Vagina (tissue), 2 donors: ENCODE results near the gene VAV3. TPM values are rescaled to one million over a fixed set of nuclear protein-coding genes. Genes with fewer than 3 reads are reported as not detected.

ENCODE experiments used
- DNase-seq, 2 donors: peaks; one replicate each; pipeline ENCODE4 v3.0.0-alpha.2; 2017; ENCODE audit errors: extremely low spot score in 2 of 2
- H3K27ac ChIP-seq: fragments of 200-600 bp; sonication (generic); one replicate; pipeline ENCODE4 v1.5.1; 2019
- H3K27me3 ChIP-seq: fragments of 200-600 bp; sonication (generic); one replicate; pipeline ENCODE4 v1.5.1; 2019
- H3K36me3 ChIP-seq, 2 donors: fragments of 200-600 bp; sonication (generic); one replicate each; pipeline ENCODE4 v1.5.1; 2017 to 2019
- H3K4me1 ChIP-seq: fragments of 200-600 bp; sonication (generic); one replicate; pipeline ENCODE4 v1.5.1; 2019
- H3K4me3 ChIP-seq, 2 donors: fragments of 200-600 bp; sonication (generic); 1 replicate in 1 of 2; 2 replicates in 1 of 2; pipeline ENCODE4 v1.5.1; 2016 to 2019
- H3K9me3 ChIP-seq: fragments of 200-600 bp; sonication (generic); one replicate; pipeline ENCODE4 v1.5.1; 2019
- POLR2A ChIP-seq, 2 donors: fragments of 450-650 bp; IDR thresholded peaks; one replicate each; pipeline ENCODE4 v1.6.1; 2017; ENCODE audit warnings: antibody characterized with exemption in 2 of 2, mild to moderate bottlenecking in 2 of 2, moderate library complexity in 2 of 2
- POLR2AphosphoS5 ChIP-seq, 2 donors: sonication (generic); formaldehyde crosslinking; IDR thresholded peaks; one replicate each; pipeline ENCODE4 v1.9.0; 2017; ENCODE audit warnings: antibody characterized with exemption in 2 of 2, mild to moderate bottlenecking in 2 of 2, low read depth in 1 of 2; ENCODE audit not compliant: insufficient read depth in 1 of 2
- intact Hi-C: fragments of 100-400 bp; cut with DNase I; formaldehyde crosslinking; loops from one replicate; pipeline ENCODE4 v1.15.1; 2023
- total RNA-seq: library from RNA; depleted of rRNA; stranded (reverse); fragments of >200 nt; gene quantifications from one replicate; pipeline ENCODE4 v1.2.3, GENCODE V29; 2016
- TF ChIP-seq, protein P1 (sequence below), 3 experiments: fragments of 450-650 bp in 2 of 3; fragments of 200-600 bp in 1 of 3; sonication (generic) in 1 of 3; IDR thresholded peaks; one replicate each; pipeline ENCODE4 v1.5.1; 2017 to 2019; ENCODE audit warnings: antibody characterized with exemption in 3 of 3, mild to moderate bottlenecking in 2 of 3, moderate library complexity in 2 of 3

VAV3 gene
- total RNA-seq, 1 donor from 2014 or later = 67.5 TPM

DNA sequence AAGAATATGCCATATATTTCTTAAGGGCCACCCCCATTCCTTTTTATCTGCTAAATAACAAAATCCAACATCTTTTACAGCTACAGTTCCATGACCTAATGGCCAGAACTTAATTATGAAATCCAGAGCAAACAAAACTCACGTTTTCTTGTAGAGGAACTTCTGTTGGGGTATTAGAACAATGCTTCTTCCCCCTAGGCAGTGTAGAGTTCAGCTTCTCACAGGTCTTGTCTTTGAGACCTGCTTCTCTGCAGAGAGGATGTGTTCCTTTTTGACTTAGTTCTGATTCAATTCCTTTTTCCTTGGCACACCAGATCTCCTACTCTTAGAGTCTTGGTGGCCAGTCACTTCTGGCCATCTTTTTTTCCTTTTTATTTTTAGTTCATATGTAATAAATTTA is 22.2 kb downstream of the VAV3 start:
- H3K9me3 ChIP-seq = no peaks in the 10 kb centered on the region
- intact Hi-C loops = no loop called here
- no peaks in the 10 kb centered on the region for H3K4me1 ChIP-seq
- no peak overlapping the region for H3K4me3 ChIP-seq
- no peak for TF ChIP-seq POLR2AphosphoS5 (IDR thresholded peaks at IDR 0.05; ENCODE audit: insufficient read depth in 1 of 2, low read depth in 1 of 2)
- TF ChIP-seq, protein P1, sequence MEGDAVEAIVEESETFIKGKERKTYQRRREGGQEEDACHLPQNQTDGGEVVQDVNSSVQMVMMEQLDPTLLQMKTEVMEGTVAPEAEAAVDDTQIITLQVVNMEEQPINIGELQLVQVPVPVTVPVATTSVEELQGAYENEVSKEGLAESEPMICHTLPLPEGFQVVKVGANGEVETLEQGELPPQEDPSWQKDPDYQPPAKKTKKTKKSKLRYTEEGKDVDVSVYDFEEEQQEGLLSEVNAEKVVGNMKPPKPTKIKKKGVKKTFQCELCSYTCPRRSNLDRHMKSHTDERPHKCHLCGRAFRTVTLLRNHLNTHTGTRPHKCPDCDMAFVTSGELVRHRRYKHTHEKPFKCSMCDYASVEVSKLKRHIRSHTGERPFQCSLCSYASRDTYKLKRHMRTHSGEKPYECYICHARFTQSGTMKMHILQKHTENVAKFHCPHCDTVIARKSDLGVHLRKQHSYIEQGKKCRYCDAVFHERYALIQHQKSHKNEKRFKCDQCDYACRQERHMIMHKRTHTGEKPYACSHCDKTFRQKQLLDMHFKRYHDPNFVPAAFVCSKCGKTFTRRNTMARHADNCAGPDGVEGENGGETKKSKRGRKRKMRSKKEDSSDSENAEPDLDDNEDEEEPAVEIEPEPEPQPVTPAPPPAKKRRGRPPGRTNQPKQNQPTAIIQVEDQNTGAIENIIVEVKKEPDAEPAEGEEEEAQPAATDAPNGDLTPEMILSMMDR (IDR thresholded peaks at IDR 0.05) = no peak
- no peak for TF ChIP-seq POLR2A (IDR thresholded peaks at IDR 0.05)
- no peak for DNase-seq
- H3K36me3 ChIP-seq = no peaks in the 10 kb centered on the region
- H3K27me3 ChIP-seq = no peaks in the 10 kb centered on the region
- no peak overlapping the region for H3K27ac ChIP-seq

DNA sequence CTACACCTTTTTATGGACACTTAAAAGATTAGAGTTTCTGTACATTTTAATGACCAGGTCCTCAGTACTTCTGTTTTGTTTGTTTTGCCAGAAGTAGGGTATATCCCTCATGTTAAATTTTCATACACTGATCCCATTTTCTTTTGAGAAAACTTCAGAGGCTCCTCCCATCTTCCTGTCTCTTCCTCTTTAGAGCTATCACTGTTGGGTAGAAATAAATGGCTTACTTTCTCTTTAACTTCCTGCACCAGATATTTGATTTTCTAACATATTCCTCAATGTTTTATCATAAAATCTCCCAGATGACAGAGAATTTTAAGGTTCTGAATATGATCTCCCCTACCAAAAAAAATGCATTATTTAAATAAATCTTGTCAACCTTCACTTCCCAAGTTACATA is 23.4 kb downstream of the VAV3 start:
- no peak overlapping the region for H3K27ac ChIP-seq
- no peaks in the 10 kb centered on the region for H3K9me3 ChIP-seq
- no peak for DNase-seq
- intact Hi-C loops = no loop called here
- H3K4me3 ChIP-seq = no peak overlapping the region
- peaks cover 8% of the 10 kb centered on the region for H3K4me1 ChIP-seq
- no peaks in the 10 kb centered on the region for H3K36me3 ChIP-seq
- TF ChIP-seq POLR2AphosphoS5 (IDR thresholded peaks at IDR 0.05; ENCODE audit: insufficient read depth in 1 of 2, low read depth in 1 of 2) (no peak), POLR2A (IDR thresholded peaks at IDR 0.05) (no peak)
- TF ChIP-seq, protein P1 (IDR thresholded peaks at IDR 0.05) = no peak
- no peaks in the 10 kb centered on the region for H3K27me3 ChIP-seq

DNA sequence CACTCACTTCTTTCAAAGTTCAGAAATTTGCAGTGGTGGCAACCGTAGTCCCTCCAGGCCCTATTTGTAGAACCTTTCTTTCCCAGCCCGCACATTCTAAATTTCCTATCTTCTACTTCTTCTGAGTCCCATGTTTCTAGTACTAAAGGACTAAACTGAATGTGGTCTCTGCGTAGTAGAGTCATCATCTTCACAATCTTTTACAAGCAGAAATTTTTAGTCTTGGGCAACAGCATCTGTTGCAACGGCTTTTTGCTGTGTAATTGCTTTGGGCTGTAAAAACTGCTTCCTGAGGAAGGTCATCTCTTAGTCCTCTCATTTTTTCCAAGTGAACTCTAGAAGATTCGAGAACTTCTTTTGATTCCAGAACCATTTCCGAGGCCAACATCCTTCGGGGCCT is 23.9 kb downstream of the VAV3 start:
- intact Hi-C loops = no loop called here
- Histone ChIP-seq H3K9me3 (no peaks in the 10 kb centered on the region), H3K27me3 (no peaks in the 10 kb centered on the region), H3K4me3 (no peak overlapping the region), H3K4me1 (peaks cover 12% of the 10 kb centered on the region), H3K36me3 (no peaks in the 10 kb centered on the region), H3K27ac (no peak overlapping the region)
- TF ChIP-seq POLR2AphosphoS5 (IDR thresholded peaks at IDR 0.05; ENCODE audit: insufficient read depth in 1 of 2, low read depth in 1 of 2) (no peak), POLR2A (IDR thresholded peaks at IDR 0.05) (no peak)
- TF ChIP-seq, protein P1 (IDR thresholded peaks at IDR 0.05) = no peak
- no peak for DNase-seq

DNA sequence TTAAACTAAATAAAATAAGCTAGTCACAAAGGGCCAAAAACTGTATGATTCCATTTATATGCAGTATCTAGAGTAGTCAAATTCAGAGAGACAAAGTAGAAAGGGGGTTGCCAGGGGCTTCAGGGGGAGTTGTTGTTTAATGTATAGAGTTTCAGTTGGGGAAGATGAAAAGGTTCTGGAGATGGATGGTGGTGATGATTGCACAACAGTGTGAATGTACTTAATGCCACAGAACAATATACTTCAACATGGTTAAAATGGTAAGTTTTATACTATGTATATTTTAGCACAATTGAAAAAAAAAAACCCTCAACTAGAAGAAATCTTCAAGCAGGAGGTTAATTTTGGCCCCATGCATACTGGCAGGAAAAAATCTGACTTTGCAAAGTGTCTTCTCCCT is 24.3 kb downstream of the VAV3 start:
- TF ChIP-seq, protein P1 (IDR thresholded peaks at IDR 0.05) = no peak
- no peak for TF ChIP-seq POLR2A (IDR thresholded peaks at IDR 0.05)
- no peak for TF ChIP-seq POLR2AphosphoS5 (IDR thresholded peaks at IDR 0.05; ENCODE audit: insufficient read depth in 1 of 2, low read depth in 1 of 2)
- Histone ChIP-seq H3K9me3 (no peaks in the 10 kb centered on the region), H3K36me3 (no peaks in the 10 kb centered on the region), H3K27ac (no peak overlapping the region), H3K4me1 (peaks cover 16% of the 10 kb centered on the region), H3K4me3 (no peak overlapping the region), H3K27me3 (no peaks in the 10 kb centered on the region)
- DNase-seq = no peak
- intact Hi-C loops = no loop called here

DNA sequence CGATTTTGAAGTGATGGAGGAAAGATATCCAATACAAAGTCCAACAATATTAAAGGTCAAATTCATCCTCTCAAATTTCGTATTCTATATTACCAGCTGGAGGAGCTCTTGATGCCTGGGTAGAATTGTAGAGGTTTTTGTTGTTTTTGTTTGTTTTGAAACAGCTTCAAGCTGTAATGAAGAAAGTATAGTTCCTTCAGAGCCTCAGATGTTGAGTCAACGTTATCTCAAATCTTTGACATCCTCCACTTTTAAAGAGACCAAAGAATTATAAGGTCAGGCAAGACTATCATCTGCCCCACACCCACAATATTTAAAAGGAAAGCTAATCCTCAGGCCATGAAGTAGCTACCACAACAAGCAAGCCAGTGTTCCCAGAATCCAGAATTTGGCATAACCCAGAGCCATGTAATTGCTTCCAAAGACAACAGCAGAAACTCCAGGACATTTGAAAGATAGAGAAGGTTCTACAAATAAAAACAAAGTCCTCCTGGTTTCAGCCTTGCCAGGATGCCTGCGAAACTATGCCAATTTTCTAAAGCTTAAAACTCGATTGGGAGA is 24.9 kb downstream of the VAV3 start:
- Histone ChIP-seq H3K4me3 (no peak overlapping the region), H3K27ac (no peak overlapping the region), H3K27me3 (no peaks in the 10 kb centered on the region), H3K36me3 (no peaks in the 10 kb centered on the region), H3K4me1 (peaks cover 16% of the 10 kb centered on the region), H3K9me3 (no peaks in the 10 kb centered on the region)
- intact Hi-C loops = no loop called here
- TF ChIP-seq POLR2A (IDR thresholded peaks at IDR 0.05) = no peak
- TF ChIP-seq POLR2AphosphoS5 (IDR thresholded peaks at IDR 0.05; ENCODE audit: insufficient read depth in 1 of 2, low read depth in 1 of 2) = no peak
- TF ChIP-seq, protein P1 (IDR thresholded peaks at IDR 0.05) = no peak
- DNase-seq = no peak
